Astrocyte of the spinal cord (primary cell): Measurements from ENCODE around the gene RNF175.

Experiments used
- DNase-seq: peaks from one replicate; pipeline ENCODE4 v3.0.0; 2011; ENCODE audit warnings: low read depth, low spot score
- H3K4me3 ChIP-seq: 2 replicates; pipeline ENCODE4 v1.5.1; 2011; ENCODE audit warnings: low read depth, mild to moderate bottlenecking, low read length, moderate library complexity
- in situ Hi-C: cut with HindIII; loops from 2 replicates; pipeline ENCODE4 v1.10.0; 2017; ENCODE audit warnings: low sequenced_read_pairs
- TF ChIP-seq, protein P1 (sequence below): IDR thresholded peaks from 2 replicates; pipeline ENCODE4 v1.5.1; 2012; ENCODE audit warnings: low read depth, mild to moderate bottlenecking, low read length, inconsistent platforms

Gene RNF175

DNA sequence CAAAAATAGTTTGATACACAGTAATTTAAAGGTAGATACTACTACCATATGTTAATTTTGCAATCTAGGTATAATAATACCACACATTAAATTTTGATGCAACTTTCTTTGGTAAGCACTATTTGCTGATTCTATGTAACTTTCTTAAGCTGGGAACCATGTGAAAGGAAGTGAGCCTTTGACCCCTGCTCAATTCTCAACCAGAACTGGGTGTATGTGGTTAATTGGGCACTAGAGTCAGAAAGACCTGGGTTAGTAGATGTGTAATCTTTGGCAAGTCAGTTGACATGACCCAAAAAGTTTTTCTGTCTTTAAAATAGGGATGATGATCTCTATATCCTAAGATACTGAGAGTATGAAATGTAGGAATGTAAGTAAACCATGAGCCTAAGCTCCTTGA is 53.3 kb downstream of the RNF175 start:
- no peak for DNase-seq
- H3K4me3 ChIP-seq, result no peak overlapping the region
- TF ChIP-seq, protein P1, sequence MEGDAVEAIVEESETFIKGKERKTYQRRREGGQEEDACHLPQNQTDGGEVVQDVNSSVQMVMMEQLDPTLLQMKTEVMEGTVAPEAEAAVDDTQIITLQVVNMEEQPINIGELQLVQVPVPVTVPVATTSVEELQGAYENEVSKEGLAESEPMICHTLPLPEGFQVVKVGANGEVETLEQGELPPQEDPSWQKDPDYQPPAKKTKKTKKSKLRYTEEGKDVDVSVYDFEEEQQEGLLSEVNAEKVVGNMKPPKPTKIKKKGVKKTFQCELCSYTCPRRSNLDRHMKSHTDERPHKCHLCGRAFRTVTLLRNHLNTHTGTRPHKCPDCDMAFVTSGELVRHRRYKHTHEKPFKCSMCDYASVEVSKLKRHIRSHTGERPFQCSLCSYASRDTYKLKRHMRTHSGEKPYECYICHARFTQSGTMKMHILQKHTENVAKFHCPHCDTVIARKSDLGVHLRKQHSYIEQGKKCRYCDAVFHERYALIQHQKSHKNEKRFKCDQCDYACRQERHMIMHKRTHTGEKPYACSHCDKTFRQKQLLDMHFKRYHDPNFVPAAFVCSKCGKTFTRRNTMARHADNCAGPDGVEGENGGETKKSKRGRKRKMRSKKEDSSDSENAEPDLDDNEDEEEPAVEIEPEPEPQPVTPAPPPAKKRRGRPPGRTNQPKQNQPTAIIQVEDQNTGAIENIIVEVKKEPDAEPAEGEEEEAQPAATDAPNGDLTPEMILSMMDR, result no peak
- in situ Hi-C loops, result no loop called here

DNA sequence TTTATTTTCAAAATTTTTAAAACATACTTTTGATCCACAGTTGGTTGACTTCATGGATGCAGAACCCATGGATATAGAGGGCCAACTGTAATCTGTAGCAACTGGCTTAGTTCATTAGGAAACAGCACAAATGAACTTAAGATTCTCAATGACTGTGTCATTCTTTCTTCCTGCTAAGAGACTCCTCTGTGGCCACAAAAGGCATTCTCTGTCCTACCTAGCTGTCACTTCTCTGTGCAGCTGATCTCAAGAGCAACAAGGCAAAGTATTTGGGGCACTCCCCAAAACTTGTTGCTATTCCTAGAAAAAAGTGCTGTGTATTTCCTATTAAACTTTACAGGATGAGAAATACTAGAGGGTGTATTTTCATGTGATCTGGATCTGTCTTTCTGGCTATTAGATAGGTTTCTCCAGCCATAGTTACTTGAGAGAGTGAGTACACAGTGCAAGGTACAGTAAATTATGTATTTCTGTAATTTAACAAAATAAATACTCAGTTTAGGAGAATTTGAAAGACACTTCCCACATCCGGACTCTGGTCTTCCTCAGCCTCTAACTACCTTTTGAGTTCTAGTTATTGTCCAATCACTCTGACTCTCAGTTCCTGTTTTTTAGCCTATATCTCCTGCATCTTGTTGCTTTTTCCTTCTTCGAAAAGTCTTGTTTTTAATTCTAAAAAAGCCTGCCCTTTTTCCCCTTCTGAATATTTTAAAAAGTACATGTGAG is 53.9 kb downstream of the RNF175 start:
- H3K4me3 ChIP-seq, result no peak overlapping the region
- DNase-seq, result no peak
- TF ChIP-seq, protein P1, result no peak
- in situ Hi-C loops, result no loop called here

DNA sequence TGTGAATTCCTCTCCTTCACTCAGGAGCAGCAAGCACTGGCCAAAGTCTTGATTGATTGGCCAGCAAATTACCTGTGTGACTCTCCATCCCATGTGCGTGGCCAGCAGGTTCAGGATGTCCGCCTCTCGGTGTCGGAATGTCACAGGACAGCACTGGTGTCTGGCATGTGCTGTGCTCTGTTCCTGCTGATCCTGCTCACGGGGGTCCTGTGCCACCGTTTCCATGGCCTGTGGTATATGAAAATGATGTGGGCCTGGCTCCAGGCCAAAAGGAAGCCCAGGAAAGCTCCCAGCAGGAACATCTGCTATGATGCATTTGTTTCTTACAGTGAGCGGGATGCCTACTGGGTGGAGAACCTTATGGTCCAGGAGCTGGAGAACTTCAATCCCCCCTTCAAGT is 55.3 kb downstream of the RNF175 start:
- in situ Hi-C loops, result no loop called here
- H3K4me3 ChIP-seq, result no peak overlapping the region
- TF ChIP-seq, protein P1, result no peak
- no peak for DNase-seq

DNA sequence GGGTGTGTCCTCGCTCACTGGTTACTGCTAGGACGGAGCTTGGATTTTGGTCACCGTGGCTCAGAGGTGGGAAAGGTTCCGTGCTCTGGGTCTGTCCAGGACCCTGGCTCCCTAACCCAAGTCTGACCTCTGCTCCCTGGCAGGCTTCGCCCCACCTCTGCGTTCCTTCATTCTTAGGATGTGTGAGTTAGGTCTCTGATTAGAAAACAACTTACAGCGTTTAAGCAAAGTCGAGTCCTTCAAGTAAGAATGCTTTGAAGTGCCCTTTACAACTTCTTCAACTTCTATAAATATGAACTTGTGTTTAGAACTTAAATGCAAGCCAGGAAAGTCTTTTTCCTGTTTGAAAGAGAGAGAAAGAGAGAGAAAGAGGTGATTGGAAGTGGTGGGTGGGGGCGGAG is 74.9 kb downstream of the RNF175 start:
- TF ChIP-seq, protein P1, result no peak
- DNase-seq, result no peak
- in situ Hi-C loops, result no loop called here
- peak overlapping the region; percentile 45 for H3K4me3 ChIP-seq

DNA sequence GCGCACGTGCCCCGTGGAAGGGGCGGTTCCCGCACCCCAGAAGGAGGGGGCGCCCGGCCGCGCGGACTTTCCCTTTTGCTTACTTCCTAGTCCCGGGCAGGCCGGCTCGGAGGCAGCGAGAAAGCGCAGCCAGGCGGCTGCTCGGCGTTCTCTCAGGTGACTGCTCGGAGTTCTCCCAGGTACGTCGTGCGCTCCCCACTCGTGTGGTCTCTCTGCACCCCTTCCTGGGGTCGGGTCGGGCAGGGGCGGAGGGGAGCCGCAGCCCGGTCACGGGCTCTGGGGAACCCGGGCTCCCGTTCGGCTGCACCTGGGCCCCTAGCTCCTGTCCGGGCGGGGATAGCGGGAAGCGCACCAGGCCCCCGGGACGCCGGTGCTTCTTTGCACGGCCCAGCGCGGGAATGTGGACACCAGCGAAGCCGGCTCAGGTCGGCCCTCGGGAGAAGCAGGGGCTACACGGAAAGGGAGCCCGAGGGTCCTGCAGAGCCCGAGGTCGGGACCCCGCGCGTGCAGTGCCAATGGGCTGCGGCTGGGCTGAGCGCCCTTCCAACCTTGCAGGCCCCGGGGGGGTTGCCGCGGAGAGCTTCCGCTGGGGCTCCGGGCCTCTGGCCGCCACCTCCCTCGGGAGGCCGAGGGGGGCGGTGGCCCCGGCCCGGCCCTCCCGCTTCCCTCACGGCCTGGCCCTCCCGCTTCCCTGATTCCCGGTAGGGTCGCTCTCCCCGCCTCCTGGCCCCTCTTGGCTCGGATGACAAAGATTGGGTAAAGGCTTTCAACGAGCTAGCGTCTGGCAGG is 75.4 kb downstream of the RNF175 start, which contains the start of gene TLR2:
Gene TLR2, plus strand, starts transcription at position 99 of the 789 bp plus-strand sequence. CDS start 18,628 bp downstream, outside the sequence.
- peak within 1 kb of the TSS; percentile 45 for H3K4me3 ChIP-seq
- TF ChIP-seq, protein P1, result no peak
- in situ Hi-C loops, result no loop called here
- DNase-seq, result no peak

DNA sequence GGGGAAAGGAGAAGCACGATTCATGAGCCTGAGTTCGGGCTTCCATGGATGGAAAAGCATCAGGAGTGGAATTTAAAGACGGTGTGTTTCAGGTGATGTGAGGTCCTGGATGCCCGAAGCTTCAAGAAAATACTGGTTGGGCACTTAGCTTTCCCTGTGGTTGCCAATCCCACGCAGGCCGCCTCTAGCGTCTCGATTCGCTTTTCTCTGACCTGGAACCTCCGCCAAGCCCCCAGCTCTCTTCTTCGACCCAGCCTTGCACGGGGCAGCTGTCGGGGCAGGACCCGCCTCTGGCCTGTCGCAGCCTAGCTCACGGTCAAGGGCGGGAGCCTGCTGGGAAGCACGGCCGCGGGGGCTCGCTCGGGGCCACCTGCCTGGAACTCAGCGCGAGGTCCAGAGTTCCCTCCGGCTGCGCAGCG is 76.1 kb downstream of the RNF175 start:
- no peak for DNase-seq
- TF ChIP-seq, protein P1, result no peak
- in situ Hi-C loops, result no loop called here
- peak overlapping the region; percentile 45 for H3K4me3 ChIP-seq
